HG03457 (cell line): ENCODE results near the gene ETV5.

ENCODE experiments used
- ATAC-seq: cut with Tn5 transposase; IDR thresholded peaks from one replicate; pipeline ENCODE4 v1.9.1; 2021; ENCODE audit warnings: moderate number of reproducible peaks; ENCODE audit not compliant: unreplicated experiment

ETV5 gene

GRCh38 chr3:186108941-186109865, at the start of gene ETV5:
TSS of gene ETV5 (minus strand) at chr3:186109089. CDS start at chr3:186105868, 3,221 bp downstream.
- peak; percentile 93 for ATAC-seq

GRCh38 chr3:186154641-186155040, 45.8 kb upstream of the ETV5 start:
- ATAC-seq, result no peak

GRCh38 chr3:186152889-186153292, 44.0 kb upstream of the ETV5 start:
- peak; percentile 71 for ATAC-seq

- no peak for ATAC-seq
These were observed 43.5 kb upstream of the ETV5 start for GRCh38 chr3:186152361-186152798.

GRCh38 chr3:186151077-186151971, 42.4 kb upstream of the ETV5 start:
- no peak for ATAC-seq

GRCh38 chr3:186150041-186150830, 41.3 kb upstream of the ETV5 start:
- ATAC-seq, result no peak

GRCh38 chr3:186149319-186149960, 40.6 kb upstream of the ETV5 start:
- no peak for ATAC-seq

GRCh38 chr3:186144257-186144656, 35.4 kb upstream of the ETV5 start:
- ATAC-seq, result no peak

GRCh38 chr3:186143250-186143649, 34.4 kb upstream of the ETV5 start:
- ATAC-seq, result no peak

- no peak for ATAC-seq
These were observed 33.6 kb upstream of the ETV5 start for GRCh38 chr3:186142393-186142932.

- ATAC-seq, result no peak
These were observed 32.9 kb upstream of the ETV5 start for GRCh38 chr3:186141790-186142189.

GRCh38 chr3:186138272-186138981, 29.5 kb upstream of the ETV5 start:
- no peak for ATAC-seq

- no peak for ATAC-seq
These were observed 28.3 kb upstream of the ETV5 start for GRCh38 chr3:186137051-186137685.

GRCh38 chr3:186133980-186134379, 25.1 kb upstream of the ETV5 start:
- no peak for ATAC-seq

- no peak for ATAC-seq
These were observed 23.6 kb upstream of the ETV5 start for GRCh38 chr3:186132487-186132886.

- ATAC-seq, result no peak
These were observed 20.3 kb upstream of the ETV5 start for GRCh38 chr3:186129206-186129605.

- ATAC-seq, result no peak
These were observed 19.3 kb upstream of the ETV5 start for GRCh38 chr3:186128158-186128557.

GRCh38 chr3:186127463-186127862, 18.6 kb upstream of the ETV5 start:
- ATAC-seq, result no peak

- ATAC-seq, result no peak
These were observed 16.2 kb upstream of the ETV5 start for GRCh38 chr3:186125118-186125517.
